Lower lobe of right lung (tissue), 2 donors: ENCODE results near the gene GCLM. TPM values are rescaled to one million over a fixed set of nuclear protein-coding genes. Genes with fewer than 3 reads are reported as not detected.

Experiments
- ATAC-seq, 2 donors: fragments of 200-7000 bp; cut with Tn5 transposase; one replicate each; pipeline ENCODE4 v1.9.1; 2020 to 2022; ENCODE audit warnings: mild to moderate bottlenecking in 2 of 2, moderate library complexity in 2 of 2
- DNase-seq: peaks from one replicate; pipeline ENCODE4 v3.0.0-alpha.2; 2020
- H3K27ac ChIP-seq: fragments of 200-600 bp; one replicate; pipeline ENCODE4 v1.8.0; 2022
- H3K27me3 ChIP-seq: fragments of 200-600 bp; one replicate; pipeline ENCODE4 v1.8.0; 2022; ENCODE audit warnings: low read depth
- H3K36me3 ChIP-seq: fragments of 200-600 bp; one replicate; pipeline ENCODE4 v1.8.0; 2022; ENCODE audit warnings: mild to moderate bottlenecking
- H3K4me1 ChIP-seq: fragments of 200-600 bp; one replicate; pipeline ENCODE4 v1.8.0; 2022
- H3K4me3 ChIP-seq: fragments of 200-600 bp; one replicate; pipeline ENCODE4 v1.8.0; 2022; ENCODE audit warnings: mild to moderate bottlenecking
- H3K9me3 ChIP-seq: fragments of 200-600 bp; one replicate; pipeline ENCODE4 v1.8.0; 2022
- CTCF ChIP-seq: fragments of 200-600 bp; IDR thresholded peaks from one replicate; pipeline ENCODE4 v1.8.0; 2022; ENCODE audit warnings: antibody characterized with exemption, mild to moderate bottlenecking
- intact Hi-C: fragments of 100-400 bp; cut with DNase I; formaldehyde crosslinking; loops from one replicate; pipeline ENCODE4 v1.11.0; 2022
- total RNA-seq: library from RNA; stranded (reverse); fragmentation: NEBNext Ultra II Directional; extraction: Animal tissue kit (Norgen Biotek cat#: 25700); gene quantifications from one replicate; pipeline ENCODE4 v1.2.1, GENCODE V29; 2021
- donor health status: DM: no; HTN: yes; CAD: no; lungs with severe emphysema.

GCLM gene
- total RNA-seq, 1 donor from 2014 or later = 16.7 TPM

DNA sequence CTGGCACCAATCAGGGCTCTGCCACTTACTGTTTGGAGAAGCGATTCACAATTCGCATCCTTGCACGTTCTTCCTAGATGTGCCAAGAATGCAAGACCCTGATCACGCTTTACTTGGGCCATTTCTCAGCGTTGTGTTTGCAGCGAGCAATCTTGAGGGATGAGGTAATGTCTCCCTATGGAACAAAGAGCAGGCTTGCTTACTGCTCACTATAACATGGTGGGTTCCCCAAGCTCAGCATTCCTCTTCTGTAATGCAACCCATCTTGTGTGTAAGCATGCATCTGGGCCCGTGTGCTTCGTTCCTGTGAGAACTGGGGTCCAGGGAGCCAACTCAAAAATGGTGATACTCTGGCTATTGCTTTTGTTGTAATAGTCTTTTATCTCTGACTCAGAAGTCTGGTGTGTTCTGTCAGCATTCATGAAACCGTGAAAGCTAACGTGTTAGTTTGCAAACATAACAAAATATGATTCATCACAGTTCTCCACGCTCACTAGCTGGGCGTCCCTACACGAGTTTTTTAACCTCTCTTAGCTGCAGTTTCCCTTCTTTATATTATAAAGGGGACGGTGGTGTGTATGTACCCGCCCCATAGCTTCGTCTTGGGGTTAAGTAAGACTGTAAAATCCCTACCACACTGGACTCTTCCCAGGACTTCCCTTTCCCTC lies 63.6 kb downstream of the GCLM start:
- Histone ChIP-seq H3K4me1 (peaks cover 41% of the 10 kb centered on the region), H3K9me3 (no peaks in the 10 kb centered on the region), H3K36me3 (no peaks in the 10 kb centered on the region), H3K4me3 (peak overlapping the region; percentile 83), H3K27me3 (no peaks in the 10 kb centered on the region), H3K27ac (peak overlapping the region; percentile 96)
- peak in 1 of 2 donors; percentile 2 for ATAC-seq
- intact Hi-C loops = no loop called here
- TF ChIP-seq CTCF = no peak
- no peak for DNase-seq

DNA sequence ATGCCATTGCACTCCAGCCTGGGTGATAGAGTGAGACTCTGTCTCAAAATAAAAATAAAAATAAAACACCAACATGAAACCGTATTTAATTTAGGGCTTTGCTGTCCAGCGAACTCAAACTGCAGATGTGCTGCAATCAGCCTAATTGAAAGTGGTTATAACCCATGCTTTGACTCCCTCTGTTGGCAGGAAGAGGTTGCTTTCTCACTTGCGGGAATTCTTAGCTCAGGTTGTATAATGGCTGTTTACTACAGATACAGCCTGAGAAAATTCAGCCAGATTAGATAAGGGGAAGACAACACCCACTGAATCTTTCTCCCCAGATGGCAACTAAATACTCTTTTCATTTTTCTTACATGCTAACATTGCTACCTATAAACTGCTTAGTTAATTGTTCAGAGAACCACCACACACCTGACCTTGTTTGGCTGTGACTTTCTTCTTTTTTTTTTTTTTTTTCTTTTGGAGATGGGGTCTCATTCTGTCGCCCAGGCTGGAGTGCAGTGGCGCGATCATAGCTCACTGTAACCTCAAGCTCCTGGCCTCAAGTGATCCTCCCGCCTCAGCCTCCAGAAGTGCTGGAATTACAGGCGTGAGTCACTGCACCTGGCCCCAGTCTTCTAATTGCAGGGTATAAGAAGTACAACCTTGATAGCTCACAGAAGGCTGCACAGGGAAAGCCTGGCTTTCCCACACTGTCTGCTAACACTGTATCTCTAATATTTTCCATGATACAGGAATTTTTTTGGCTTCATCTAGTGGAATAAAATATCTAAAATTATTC lies 64.8 kb downstream of the GCLM start:
- Histone ChIP-seq H3K4me1 (peaks cover 45% of the 10 kb centered on the region), H3K27ac (peak overlapping the region; percentile 96), H3K4me3 (no peak overlapping the region), H3K9me3 (no peaks in the 10 kb centered on the region), H3K27me3 (no peaks in the 10 kb centered on the region), H3K36me3 (no peaks in the 10 kb centered on the region)
- intact Hi-C loops = no loop called here
- TF ChIP-seq CTCF = peak; percentile 74
- no peak for ATAC-seq
- no peak for DNase-seq

DNA sequence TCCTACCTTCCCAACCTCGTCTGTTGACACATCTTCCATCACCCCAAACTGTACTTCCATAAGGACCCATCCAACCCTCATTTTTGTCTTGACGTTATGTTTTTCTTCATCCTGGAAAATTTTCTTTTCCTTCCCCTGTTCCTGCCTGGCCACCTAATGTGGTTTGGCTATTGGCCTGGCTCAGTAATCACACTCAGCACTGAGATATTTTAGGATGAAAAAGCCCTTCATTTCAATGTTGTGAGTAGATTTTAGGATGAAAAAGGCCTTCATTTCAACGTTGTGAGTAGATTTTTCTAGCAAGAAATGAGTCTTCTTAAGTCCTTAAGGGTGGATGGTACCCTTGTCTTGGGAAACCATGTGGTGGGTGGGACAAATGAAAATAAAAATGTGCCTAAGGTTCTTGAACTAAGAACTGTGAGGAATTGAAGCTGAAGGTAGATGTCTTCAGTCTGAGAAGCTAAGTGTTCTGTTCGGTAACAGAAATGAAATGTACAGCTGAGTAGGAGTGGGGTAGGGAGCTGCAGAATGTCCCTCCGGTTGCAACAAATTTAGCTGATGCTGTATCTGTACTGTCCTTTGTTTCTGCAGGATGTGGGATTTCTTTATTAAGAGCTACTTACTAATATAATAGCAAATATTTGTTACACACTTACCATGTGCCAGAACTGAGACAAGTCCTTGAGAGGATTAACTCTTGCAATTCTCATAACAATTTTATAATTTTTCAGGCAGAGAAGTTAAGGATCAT lies 66.3 kb downstream of the GCLM start:
- Histone ChIP-seq H3K4me1 (peaks cover 38% of the 10 kb centered on the region), H3K27ac (no peak overlapping the region), H3K4me3 (no peak overlapping the region), H3K36me3 (no peaks in the 10 kb centered on the region), H3K9me3 (no peaks in the 10 kb centered on the region), H3K27me3 (no peaks in the 10 kb centered on the region)
- TF ChIP-seq CTCF = no peak
- intact Hi-C loops = no loop called here
- DNase-seq (no peak), ATAC-seq (no peak)

DNA sequence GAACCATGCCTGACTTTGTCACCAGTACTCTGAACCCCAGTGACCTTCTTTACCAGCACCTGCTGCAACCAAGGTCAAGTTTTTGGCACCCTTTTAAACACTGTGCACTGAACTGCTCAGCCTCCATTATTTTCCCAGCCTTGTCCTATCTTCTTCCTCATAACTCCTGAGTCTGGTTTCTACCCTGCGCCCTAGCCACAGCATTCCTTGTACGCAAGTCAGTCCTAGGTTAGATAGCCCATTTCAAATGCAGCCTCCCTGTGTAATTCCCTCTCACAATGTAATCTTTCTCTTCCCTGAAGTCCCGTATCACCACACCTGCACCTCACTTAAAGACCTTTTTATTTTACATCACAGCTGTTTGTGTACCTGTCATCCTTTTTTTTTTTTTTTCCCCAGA lies 67.5 kb downstream of the GCLM start:
- intact Hi-C loops = no loop called here
- H3K27me3 ChIP-seq = no peaks in the 10 kb centered on the region
- no peak for TF ChIP-seq CTCF

DNA sequence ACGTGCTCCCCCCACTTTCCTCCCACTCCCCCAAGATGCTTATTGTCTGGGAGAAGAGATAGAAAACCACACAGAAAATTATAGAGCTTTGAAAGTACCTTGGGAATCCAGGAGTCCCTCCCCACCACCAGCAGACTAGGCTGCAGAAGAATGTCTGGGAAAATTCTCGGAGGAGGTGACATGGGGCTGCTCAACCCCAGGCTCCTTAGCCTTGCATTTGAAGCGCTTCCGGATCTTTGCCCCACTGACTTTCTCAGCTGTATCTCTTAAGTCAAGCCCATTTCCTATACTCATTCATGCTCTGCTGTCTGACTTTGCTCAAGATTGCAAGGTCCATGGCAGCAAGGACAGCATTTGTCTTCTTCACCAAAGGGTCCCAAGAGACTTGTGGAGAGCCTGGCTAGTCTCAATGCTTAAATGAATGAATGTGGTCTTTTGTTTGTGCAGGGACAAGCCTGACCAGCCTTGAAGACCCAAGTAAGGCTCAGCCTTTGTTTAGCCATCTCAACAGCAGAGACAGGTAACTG lies 68.2 kb downstream of the GCLM start:
- intact Hi-C loops = no loop called here
- Histone ChIP-seq H3K4me1 (peaks cover 38% of the 10 kb centered on the region), H3K4me3 (no peak overlapping the region), H3K27ac (no peak overlapping the region), H3K27me3 (no peaks in the 10 kb centered on the region), H3K36me3 (no peaks in the 10 kb centered on the region), H3K9me3 (no peaks in the 10 kb centered on the region)
- no peak for TF ChIP-seq CTCF
- ATAC-seq = no peak
- DNase-seq = no peak

More for the DNA sequence above, 67.5 kb downstream of the GCLM start:
- Histone ChIP-seq H3K4me3 (no peak overlapping the region), H3K9me3 (no peaks in the 10 kb centered on the region), H3K4me1 (peaks cover 38% of the 10 kb centered on the region), H3K36me3 (no peaks in the 10 kb centered on the region), H3K27ac (no peak overlapping the region)
- no peak for DNase-seq
- no peak for ATAC-seq
